GM12892 (cell line): ENCODE data around the gene DNASE1L3.

ENCODE experiments used
- POLR2A ChIP-seq: IDR thresholded peaks from 2 replicates; pipeline ENCODE4 v1.6.1; 2011; ENCODE audit warnings: low read depth, low read length, control low read depth
- POLR2AphosphoS5 ChIP-seq: IDR thresholded peaks from 2 replicates; pipeline ENCODE4 v1.6.1; 2011; ENCODE audit warnings: low read depth, low read length, control low read depth
- TAF1 ChIP-seq: IDR thresholded peaks from 2 replicates; pipeline ENCODE4 v1.6.1; 2011; ENCODE audit warnings: low read depth, mild to moderate bottlenecking, control low read depth, low read length, borderline replicate concordance

DNA sequence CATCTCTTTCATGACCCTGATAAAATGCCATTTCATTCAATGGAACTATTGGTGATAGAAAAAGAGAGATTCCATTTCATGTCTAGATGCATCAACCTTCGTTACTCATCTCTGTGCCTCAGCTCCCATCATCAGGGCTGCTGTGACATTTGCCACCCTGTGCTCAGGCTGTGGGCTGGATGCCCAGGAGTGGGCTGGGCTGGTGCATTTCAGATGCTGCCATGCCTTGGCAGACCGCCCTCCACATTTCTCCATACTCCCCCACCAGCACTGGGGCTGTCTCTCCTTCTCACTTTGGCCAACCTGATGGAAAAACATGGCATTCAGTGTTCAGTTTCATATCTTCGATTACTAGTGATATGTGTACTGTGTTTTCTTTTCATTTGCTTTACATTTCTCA, 59.1 kb downstream of the DNASE1L3 start:
- TF ChIP-seq POLR2A (no peak), POLR2AphosphoS5 (no peak), TAF1 (no peak)
